ENCODE results near the gene RNF11. TPM values are rescaled to one million over a fixed set of nuclear protein-coding genes. Genes with fewer than 3 reads are reported as not detected.

Gene RNF11
- total RNA-seq, 1 experiment from 2014 or later: 55.8 TPM

DNA sequence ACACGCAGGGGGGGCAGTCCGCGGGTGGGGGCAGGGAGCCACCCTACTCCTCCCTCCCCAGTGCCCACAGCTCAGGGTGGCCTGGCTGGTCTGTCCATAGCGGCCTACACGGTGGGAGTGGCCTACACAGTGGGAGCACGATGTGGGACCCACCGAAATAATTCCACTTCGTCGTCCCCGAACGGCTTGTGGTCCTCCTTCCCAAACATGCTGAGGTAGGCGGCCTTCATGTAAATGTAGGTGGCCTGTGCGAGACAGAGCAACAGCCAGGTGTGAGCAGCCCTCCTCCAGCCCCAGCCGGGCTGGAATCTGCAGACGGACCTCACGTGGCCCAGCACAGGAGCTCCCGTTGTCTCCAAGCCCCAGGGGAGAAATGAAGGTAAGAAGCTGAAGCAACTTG lies 59.9 kb downstream of the RNF11 start:
- Histone ChIP-seq H3K4me2 (ENCODE audit: insufficient read depth, insufficient read length, low read length) (no peak overlapping the region), H2AK5ac (ENCODE audit: insufficient read length, low read length) (no peak overlapping the region), H3K9me3 (ENCODE audit: control insufficient read depth, low read depth, low read length) (no peaks in the 10 kb centered on the region), H3K14ac (ENCODE audit: insufficient read depth, low read length) (no peak overlapping the region), H3K4ac (ENCODE audit: low read depth, low read length) (no peak overlapping the region), H2BK5ac (ENCODE audit: insufficient read length, low read length) (no peak overlapping the region), H2BK120ac (ENCODE audit: low read depth, low read length, poor library complexity, severe bottlenecking) (no peak overlapping the region), H2BK15ac (ENCODE audit: low read depth, low read length) (no peak overlapping the region), H3K23ac (ENCODE audit: insufficient read length, low read depth, low read length) (no peak overlapping the region), H2BK12ac (ENCODE audit: insufficient read length, low read depth, low read length) (no peak overlapping the region), H3K27me3 (ENCODE audit: insufficient read depth, low read length) (no peaks in the 10 kb centered on the region), H3K56ac (ENCODE audit: insufficient read length, low read depth, low read length) (no peak overlapping the region), H3K18ac (ENCODE audit: insufficient read length, low read depth, low read length) (no peak overlapping the region), H4K91ac (ENCODE audit: insufficient read length, low read depth, low read length) (no peak overlapping the region), H2BK20ac (ENCODE audit: low read depth, low read length, poor library complexity, severe bottlenecking) (no peak overlapping the region), H2AFZ (ENCODE audit: low read length) (no peak overlapping the region), H4K8ac (replicated peaks; ENCODE audit: insufficient read length, low read depth, low read length) (no peak overlapping the region), H4K20me1 (ENCODE audit: control insufficient read depth, insufficient read depth, insufficient read length) (no peaks in the 10 kb centered on the region), H3K23me2 (ENCODE audit: insufficient read length, low read depth, low read length, poor library complexity, severe bottlenecking) (no peaks in the 10 kb centered on the region), H3K79me1 (ENCODE audit: insufficient read depth, low read depth, low read length, poor library complexity, severe bottlenecking) (no peaks in the 10 kb centered on the region), H3K79me2 (ENCODE audit: insufficient read depth, low read length) (no peaks in the 10 kb centered on the region), H3K4me1 (ENCODE audit: insufficient read depth, low read length) (no peaks in the 10 kb centered on the region), H3T11ph (ENCODE audit: low read length) (no peak overlapping the region), H4K5ac (ENCODE audit: insufficient read length, low read depth, low read length) (no peak overlapping the region), H3K27ac (ENCODE audit: insufficient read length, low read depth, low read length) (no peak overlapping the region), H3K9ac (ENCODE audit: extremely low read depth, insufficient read length, low read length) (no peak overlapping the region)
- peaks cover 8 to 18% of the 10 kb centered on the region in 2 experiments for H3K4me1 Mint-ChIP-seq
- no CpG with 5 or more reads among the region's 17 CpGs for WGBS (ENCODE audit: extremely low coverage, insufficient read length, low lambda C conversion rate)
- H3K36me3 Mint-ChIP-seq (ENCODE audit: insufficient read depth in 1 of 3, low read depth in 3 of 3): no peaks in the 10 kb centered on the region; a peak in 1 of 7 replicates
- no peaks in the 10 kb centered on the region; a peak in 2 of 5 replicates for H3K9me3 Mint-ChIP-seq
- peak; percentile 49 for DNase-seq
- no peak for TF ChIP-seq CTCF (conservative IDR thresholded peaks at IDR 0.05)
- H3K27ac Mint-ChIP-seq: no peak overlapping the region
- H3K4me3 Mint-ChIP-seq: no peak overlapping the region
- peaks cover 5% of the 10 kb centered on the region for H3K27me3 Mint-ChIP-seq (ENCODE audit: low read depth)

Data from H9 (cell line).